Tibial artery (tissue), 4 donors: ENCODE measurements around the gene PPP2R2C.

ENCODE experiments used
- DNase-seq, 2 donors: peaks; one replicate each; pipeline ENCODE4 v3.0.0-alpha.2; 2019
- H3K27ac ChIP-seq, 2 donors: fragments of 200-600 bp; sonication (generic) in 1 of 2; 1 replicate in 1 of 2; 2 replicates in 1 of 2; pipeline ENCODE4 v1.5.1; 2018 to 2019; ENCODE audit warnings: mild to moderate bottlenecking in 1 of 2
- H3K27me3 ChIP-seq, 2 donors: fragments of 200-600 bp; sonication (generic) in 1 of 2; one replicate each; pipeline versions ENCODE4 v1.5.1 to v1.6.0; 2016 to 2019
- H3K36me3 ChIP-seq, 3 donors: fragments of 200-600 bp; sonication (generic) in 2 of 3; one replicate each; pipeline ENCODE4 v1.5.1; 2016 to 2019; ENCODE audit warnings: mild to moderate bottlenecking in 2 of 3
- H3K4me1 ChIP-seq, 4 donors: fragments of 200-600 bp; sonication (generic) in 2 of 4; 1 replicate in 3 of 4; 2 replicates in 1 of 4; pipeline ENCODE4 v1.5.1; 2016 to 2019
- H3K4me3 ChIP-seq, 2 donors: fragments of 200-600 bp; sonication (generic) in 1 of 2; 1 replicate in 1 of 2; 2 replicates in 1 of 2; pipeline ENCODE4 v1.5.1; 2018 to 2019; ENCODE audit warnings: mild to moderate bottlenecking in 2 of 2
- H3K9me3 ChIP-seq, 3 donors: fragments of 200-600 bp; sonication (generic) in 1 of 3; one replicate each; pipeline ENCODE4 v1.5.1; 2016 to 2019
- CTCF ChIP-seq, 2 experiments: fragments of 200-600 bp in 1 of 2; fragments of 450-650 bp in 1 of 2; IDR thresholded peaks; one replicate each; pipeline ENCODE4 v1.5.1; 2017 to 2019; ENCODE audit warnings: antibody characterized with exemption in 2 of 2, mild to moderate bottlenecking in 1 of 2, moderate library complexity in 1 of 2
- intact Hi-C: fragments of 100-400 bp; cut with DNase I; formaldehyde crosslinking; loops from one replicate; pipeline ENCODE4 v1.15.0; 2023; ENCODE audit warnings: low total_unique reads

PPP2R2C gene

DNA sequence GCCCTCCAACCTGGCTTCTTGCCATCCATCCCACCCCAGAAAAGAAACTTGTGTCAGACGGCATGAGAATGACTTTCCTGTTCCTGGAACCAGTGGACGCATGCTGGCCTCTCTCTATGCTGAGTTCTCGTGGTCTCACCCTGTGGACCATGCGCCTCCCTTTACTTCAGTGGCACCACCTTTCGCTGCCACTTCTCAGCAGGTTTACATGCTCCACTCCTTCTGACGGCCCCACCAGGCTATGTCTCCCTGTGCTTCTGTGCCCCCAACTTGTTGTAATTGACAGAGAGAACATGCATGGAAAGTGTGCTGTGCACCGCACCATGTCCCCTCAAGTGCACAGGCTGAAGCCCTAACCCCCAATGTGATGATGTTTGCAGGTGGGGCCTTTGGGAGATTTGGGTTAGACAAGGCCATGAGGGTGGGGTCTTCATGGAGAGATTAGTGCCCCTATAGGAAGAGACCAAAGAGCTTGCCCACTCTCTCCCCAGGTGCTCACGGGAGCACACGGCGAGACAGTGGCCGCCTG lies 3.1 kb upstream of the PPP2R2C start:
- Histone ChIP-seq H3K4me1 (peaks cover 0 to 19% (median 13%) of the 10 kb centered on the region in 4 donors), H3K27ac (no peak overlapping the region), H3K9me3 (no peaks in the 10 kb centered on the region), H3K27me3 (peaks cover 0 to 65% of the 10 kb centered on the region in 2 donors), H3K36me3 (no peaks in the 10 kb centered on the region), H3K4me3 (no peak overlapping the region)
- no peak for TF ChIP-seq CTCF (IDR thresholded peaks at IDR 0.05)
- no peak for DNase-seq
- intact Hi-C loops = no loop called here

GRCh38 chr4:6474705-6475457 lies 2.5 kb upstream of the PPP2R2C start:
- TF ChIP-seq CTCF (IDR thresholded peaks at IDR 0.05) = no peak
- peaks cover 0 to 71% of the 10 kb centered on the region in 2 donors for H3K27me3 ChIP-seq
- peaks cover 0 to 26% (median 16%) of the 10 kb centered on the region in 4 donors for H3K4me1 ChIP-seq
- no peaks in the 10 kb centered on the region for H3K36me3 ChIP-seq
- H3K27ac ChIP-seq = no peak overlapping the region
- H3K9me3 ChIP-seq = no peaks in the 10 kb centered on the region
- peak in 1 of 2 donors; percentile 38 for DNase-seq
- intact Hi-C loops = no loop called here
- no peak overlapping the region for H3K4me3 ChIP-seq

DNA sequence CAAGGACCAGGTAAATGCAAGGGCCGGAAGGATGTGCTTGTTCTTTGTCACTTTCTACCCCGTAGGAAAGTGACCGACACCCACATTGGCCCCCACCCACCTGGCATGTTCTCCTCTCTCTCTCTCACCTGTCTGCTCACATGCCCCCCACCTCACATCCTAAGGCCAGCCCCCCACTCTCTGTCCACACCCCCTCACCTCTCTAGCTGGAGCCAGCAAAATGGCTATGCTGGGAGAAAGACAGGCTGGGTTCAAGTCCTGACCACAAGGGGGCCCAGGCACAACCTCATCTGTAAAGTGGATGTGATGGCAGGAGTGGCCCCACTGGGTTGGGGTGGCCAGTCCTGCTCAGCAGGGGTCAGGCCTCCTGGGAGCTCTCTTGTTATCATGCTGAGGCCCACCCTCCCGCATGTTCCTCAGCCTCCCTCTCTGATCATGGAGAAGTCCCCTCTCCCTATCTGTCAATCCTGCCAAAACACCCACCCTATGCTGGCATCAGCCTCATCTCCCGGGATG lies 1.7 kb upstream of the PPP2R2C start:
- TF ChIP-seq CTCF (IDR thresholded peaks at IDR 0.05) = no peak
- H3K27me3 ChIP-seq = peaks cover 0 to 79% of the 10 kb centered on the region in 2 donors
- no peak overlapping the region for H3K27ac ChIP-seq
- intact Hi-C loops = no loop called here
- peaks cover 0 to 26% (median 16%) of the 10 kb centered on the region in 4 donors for H3K4me1 ChIP-seq
- no peak overlapping the region for H3K4me3 ChIP-seq
- H3K36me3 ChIP-seq = no peaks in the 10 kb centered on the region
- no peak for DNase-seq
- H3K9me3 ChIP-seq = no peaks in the 10 kb centered on the region

- Histone ChIP-seq H3K4me1 (peaks cover 0 to 26% (median 16%) of the 10 kb centered on the region in 4 donors), H3K36me3 (no peaks in the 10 kb centered on the region), H3K4me3 (no peak overlapping the region), H3K9me3 (no peaks in the 10 kb centered on the region), H3K27ac (no peak overlapping the region), H3K27me3 (peaks cover 0 to 79% of the 10 kb centered on the region in 2 donors)
- TF ChIP-seq CTCF (IDR thresholded peaks at IDR 0.05) = no peak
- no peak for DNase-seq
- intact Hi-C loops = no loop called here
These were observed 1.0 kb upstream of the PPP2R2C start for GRCh38 chr4:6473264-6474052.

DNA sequence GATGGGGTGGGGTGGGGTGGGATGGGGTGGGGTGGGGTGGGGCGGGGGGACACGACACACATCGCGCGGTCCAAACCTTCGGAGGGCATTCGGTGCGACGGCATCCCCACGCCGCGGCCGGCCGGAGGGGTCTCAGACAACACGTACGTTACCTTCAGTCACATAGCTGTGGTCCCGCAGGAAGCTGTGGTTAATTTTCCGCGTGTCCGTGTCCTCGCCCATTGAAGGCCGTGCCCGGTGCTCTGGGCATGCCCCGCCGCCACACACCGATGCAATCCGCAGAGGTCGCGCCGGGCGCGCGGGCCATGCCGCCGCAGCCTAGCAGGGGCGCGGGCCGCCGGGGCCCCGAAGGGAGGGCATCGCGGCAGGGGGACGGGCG lies 417 bp downstream of the PPP2R2C start:
- no peak overlapping the region for H3K4me3 ChIP-seq
- H3K27me3 ChIP-seq = peaks cover 0 to 83% of the 10 kb centered on the region in 2 donors
- peaks cover 0 to 26% (median 16%) of the 10 kb centered on the region in 4 donors for H3K4me1 ChIP-seq
- DNase-seq = peak in 1 of 2 donors; percentile 52
- no peaks in the 10 kb centered on the region for H3K36me3 ChIP-seq
- intact Hi-C loops = no loop called here
- no peak for TF ChIP-seq CTCF (IDR thresholded peaks at IDR 0.05)
- no peaks in the 10 kb centered on the region for H3K9me3 ChIP-seq
- H3K27ac ChIP-seq = no peak overlapping the region
